ENCODE results near the gene LRP1. TPM values are rescaled to one million over a fixed set of nuclear protein-coding genes. Genes with fewer than 3 reads are reported as not detected.
A peak's percentile ranks its signal among the peaks of the same experiment; 100 is the strongest.

The LRP1 gene
- total RNA-seq, 1 donor from 2014 or later: 708 TPM

- Histone ChIP-seq H3K27me3 (no peaks in the 10 kb centered on the region), H3K4me3 (no peak overlapping the region), H3K4me1 (no peaks in the 10 kb centered on the region), H3K36me3 (peaks cover 99 to 100% of the 10 kb centered on the region in 2 donors), H3K9me3 (no peaks in the 10 kb centered on the region), H3K27ac (no peak overlapping the region)
- intact Hi-C loops (cut with DNase I): no loop called here
- TF ChIP-seq CTCF (IDR thresholded peaks at IDR 0.05): no peak
- DNase-seq (ENCODE audit: low spot score in 2 of 2): no peak
Observed at GRCh38 chr12:57204454-57204853, 76.2 kb downstream of the LRP1 start.

- no peak for TF ChIP-seq CTCF (IDR thresholded peaks at IDR 0.05)
- Histone ChIP-seq H3K36me3 (peaks cover 98 to 100% of the 10 kb centered on the region in 2 donors), H3K4me3 (no peak overlapping the region), H3K4me1 (no peaks in the 10 kb centered on the region), H3K9me3 (no peaks in the 10 kb centered on the region), H3K27me3 (no peaks in the 10 kb centered on the region), H3K27ac (no peak overlapping the region)
- intact Hi-C loops (cut with DNase I): no loop called here
- DNase-seq (ENCODE audit: low spot score in 2 of 2): no peak
Observed at GRCh38 chr12:57205186-57205585, 76.9 kb downstream of the LRP1 start.

- Histone ChIP-seq H3K4me1 (no peaks in the 10 kb centered on the region), H3K36me3 (peaks cover 98 to 100% of the 10 kb centered on the region in 2 donors), H3K4me3 (no peak overlapping the region), H3K27ac (no peak overlapping the region), H3K9me3 (no peaks in the 10 kb centered on the region), H3K27me3 (no peaks in the 10 kb centered on the region)
- no peak for DNase-seq (ENCODE audit: low spot score in 2 of 2)
- no peak for TF ChIP-seq CTCF (IDR thresholded peaks at IDR 0.05)
- intact Hi-C loops (cut with DNase I): no loop called here
Observed at GRCh38 chr12:57205931-57206330, 77.6 kb downstream of the LRP1 start.

GRCh38 chr12:57207731-57208630 lies 79.7 kb downstream of the LRP1 start:
- no peaks in the 10 kb centered on the region for H3K27me3 ChIP-seq
- intact Hi-C loops (cut with DNase I): no loop called here
- H3K9me3 ChIP-seq: no peaks in the 10 kb centered on the region
- peaks cover 0 to 7% of the 10 kb centered on the region in 2 donors for H3K4me1 ChIP-seq
- TF ChIP-seq CTCF (IDR thresholded peaks at IDR 0.05): no peak
- no peak for DNase-seq (ENCODE audit: low spot score in 2 of 2)
- peaks cover 88 to 97% of the 10 kb centered on the region in 2 donors for H3K36me3 ChIP-seq
- H3K27ac ChIP-seq: peak overlapping the region; percentile 28 to 52
- no peak overlapping the region for H3K4me3 ChIP-seq

GRCh38 chr12:57208631-57209282 lies 80.5 kb downstream of the LRP1 start:
- peak overlapping the region; percentile 28 to 52 for H3K27ac ChIP-seq
- H3K4me1 ChIP-seq: peaks cover 0 to 11% of the 10 kb centered on the region in 2 donors
- intact Hi-C loops (cut with DNase I): no loop called here
- no peaks in the 10 kb centered on the region for H3K9me3 ChIP-seq
- no peak for TF ChIP-seq CTCF (IDR thresholded peaks at IDR 0.05)
- DNase-seq (ENCODE audit: low spot score in 2 of 2): no peak
- peaks cover 80 to 89% of the 10 kb centered on the region in 2 donors for H3K36me3 ChIP-seq
- no peaks in the 10 kb centered on the region for H3K27me3 ChIP-seq
- no peak overlapping the region for H3K4me3 ChIP-seq
